WTC11 (cell line): ENCODE results near the gene SLC9A9. TPM values are rescaled to one million over a fixed set of nuclear protein-coding genes. Genes with fewer than 3 reads are reported as not detected.
"Not testable (repeated sequence)": the region's sequence is repeated elsewhere in the genome, so short reads cannot be mapped to it uniquely, and the experiment has no call there.

Source experiments
- ATAC-seq: fragments of 200-7000 bp; cut with Tn5 transposase; 2 replicates; pipeline ENCODE4 v1.10.0; 2021; ENCODE audit warnings: mild to moderate bottlenecking, moderate library complexity
- CTCF ChIA-PET: fragments of 300-600 bp; sonication (Branson Sonifier 250); formaldehyde crosslinking; loops from one replicate; lab custom pipeline; 2021; ENCODE audit warnings: antibody characterized with exemption; lab: Charles Lee
- POLR2A ChIA-PET: fragments of 350-600 bp; sonication (Branson Sonifier 250); formaldehyde crosslinking; loops from one replicate; lab custom pipeline; 2021; ENCODE audit warnings: antibody characterized with exemption; lab: Charles Lee
- DNase-seq: peaks from one replicate; pipeline ENCODE4 v3.0.0; 2021; ENCODE audit warnings: low spot score
- H3K27ac Mint-ChIP-seq: 2 replicates; pipeline ENCODE4 v1.8.0; 2021; ENCODE audit warnings: mixed read lengths
- H3K27me3 Mint-ChIP-seq: 2 replicates; pipeline ENCODE4 v1.8.0; 2021; ENCODE audit warnings: low read depth, mild to moderate bottlenecking, moderate library complexity, mixed read lengths
- H3K36me3 Mint-ChIP-seq: 2 replicates; pipeline ENCODE4 v1.8.0; 2021; ENCODE audit warnings: mixed read lengths
- H3K4me1 Mint-ChIP-seq: 2 replicates; pipeline ENCODE4 v1.8.0; 2022; ENCODE audit warnings: mixed read lengths
- H3K4me3 Mint-ChIP-seq: 2 replicates; pipeline ENCODE4 v1.8.0; 2021; ENCODE audit warnings: mild to moderate bottlenecking, moderate library complexity, mixed read lengths
- H3K9me3 Mint-ChIP-seq: 2 replicates; pipeline ENCODE4 v1.8.0; 2021; ENCODE audit warnings: mixed read lengths
- CREB1 ChIP-seq: sonication (generic); formaldehyde crosslinking; IDR thresholded peaks from 2 replicates; pipeline ENCODE4 v1.8.0; 2023; ENCODE audit warnings: mild to moderate bottlenecking, missing genetic modification reagents
- CTCF ChIP-seq: fragments of 200-600 bp; IDR thresholded peaks from 2 replicates; pipeline ENCODE4 v1.8.0; 2022; ENCODE audit warnings: antibody characterized with exemption
- ELF4 ChIP-seq: sonication (generic); formaldehyde crosslinking; IDR thresholded peaks from 2 replicates; pipeline ENCODE4 v1.8.1; 2022; ENCODE audit warnings: low read depth, mild to moderate bottlenecking, moderate library complexity, missing genetic modification reagents
- FOXJ3 ChIP-seq: sonication (generic); formaldehyde crosslinking; IDR thresholded peaks from 2 replicates; pipeline ENCODE4 v1.9.0; 2021; ENCODE audit warnings: missing genetic modification reagents, mild to moderate bottlenecking, borderline replicate concordance
- FOXK1 ChIP-seq: sonication (generic); formaldehyde crosslinking; IDR thresholded peaks from 2 replicates; pipeline ENCODE4 v1.8.0; 2022; ENCODE audit warnings: mild to moderate bottlenecking, moderate library complexity, missing genetic modification reagents
- GRHL2 ChIP-seq: fragments of 250-450 bp; sonication (Bioruptor Pico); IDR thresholded peaks from 2 replicates; pipeline ENCODE4 v1.8.0; 2022; ENCODE audit warnings: mild to moderate bottlenecking, moderate library complexity; ENCODE audit not compliant: insufficient replicate concordance, severe bottlenecking
- GTF2I ChIP-seq: fragments of 250-450 bp; sonication (Bioruptor Pico); conservative IDR thresholded peaks from 2 replicates; pipeline ENCODE4 v1.4.0; 2021; ENCODE audit warnings: mild to moderate bottlenecking
- MAX ChIP-seq: sonication (generic); formaldehyde crosslinking; IDR thresholded peaks from 2 replicates; pipeline ENCODE4 v1.8.0; 2022; ENCODE audit warnings: mild to moderate bottlenecking, missing genetic modification reagents
- MXD4 ChIP-seq: fragments of 250-450 bp; sonication (Bioruptor Pico); IDR thresholded peaks from 2 replicates; pipeline ENCODE4 v1.8.0; 2021; ENCODE audit warnings: mild to moderate bottlenecking, moderate library complexity, borderline replicate concordance
- NR3C1 ChIP-seq: sonication (generic); formaldehyde crosslinking; conservative IDR thresholded peaks from 2 replicates; pipeline ENCODE4 v1.8.1; 2023; ENCODE audit warnings: low read depth, mild to moderate bottlenecking, missing genetic modification reagents
- OVOL2 ChIP-seq: fragments of 250-450 bp; sonication (Bioruptor Pico); IDR thresholded peaks from 2 replicates; pipeline ENCODE4 v1.9.0; 2021; ENCODE audit warnings: mild to moderate bottlenecking, borderline replicate concordance
- PREB ChIP-seq: sonication (generic); formaldehyde crosslinking; IDR thresholded peaks from 2 replicates; pipeline ENCODE4 v1.8.1; 2022; ENCODE audit warnings: mild to moderate bottlenecking, missing genetic modification reagents, moderate library complexity, borderline replicate concordance
- PRRX2 ChIP-seq: fragments of 250-450 bp; sonication (Bioruptor Pico); IDR thresholded peaks from 2 replicates; pipeline ENCODE4 v1.8.0; 2021; ENCODE audit warnings: mild to moderate bottlenecking
- SOX15 ChIP-seq: fragments of 250-450 bp; sonication (Bioruptor Pico); IDR thresholded peaks from 2 replicates; pipeline ENCODE4 v1.9.0; 2021; ENCODE audit warnings: mild to moderate bottlenecking
- TEAD1 ChIP-seq: sonication (generic); formaldehyde crosslinking; IDR thresholded peaks from 2 replicates; pipeline ENCODE4 v1.8.0; 2022; ENCODE audit warnings: mild to moderate bottlenecking, missing genetic modification reagents
- TEAD4 ChIP-seq: sonication (generic); formaldehyde crosslinking; IDR thresholded peaks from 2 replicates; pipeline ENCODE4 v1.8.0; 2022; ENCODE audit warnings: mild to moderate bottlenecking, missing genetic modification reagents
- ZNF121 ChIP-seq: sonication (generic); formaldehyde crosslinking; IDR thresholded peaks from 2 replicates; pipeline ENCODE4 v1.8.0; 2023; ENCODE audit warnings: missing genetic modification reagents
- ZNF425 ChIP-seq: fragments of 250-450 bp; sonication (Bioruptor Pico); conservative IDR thresholded peaks from 2 replicates; pipeline ENCODE4 v1.9.0; 2021; ENCODE audit warnings: mild to moderate bottlenecking
- total RNA-seq: library from RNA; stranded (reverse); gene quantifications from 3 replicates; pipeline ENCODE4 v1.2.3, GENCODE V29; 2021

The SLC9A9 gene
- total RNA-seq, 1 experiment from 2014 or later, result 1.2 TPM

GRCh38 chr3:143521803-143522202 is 326.5 kb downstream of the SLC9A9 start:
- no peak for ATAC-seq
- ChIA-PET POLR2A (no interaction called here), CTCF (no interaction called here)
- TF ChIP-seq GRHL2 (CRISPR knock-in tag) (no peak), FOXJ3 (CRISPR knock-in tag) (no peak), NR3C1 (CRISPR knock-in tag) (no peak)
- no peaks in the 10 kb centered on the region for H3K36me3 Mint-ChIP-seq
- H3K27ac Mint-ChIP-seq, result no peak overlapping the region
- H3K4me3 Mint-ChIP-seq, result no peak overlapping the region
- peaks cover 15% of the 10 kb centered on the region for H3K9me3 Mint-ChIP-seq
- no peak for DNase-seq
- H3K4me1 Mint-ChIP-seq, result peaks cover 18% of the 10 kb centered on the region
- no peaks in the 10 kb centered on the region for H3K27me3 Mint-ChIP-seq

GRCh38 chr3:143517131-143517530 is 331.1 kb downstream of the SLC9A9 start:
- H3K27me3 Mint-ChIP-seq, H3K36me3 Mint-ChIP-seq, ATAC-seq, H3K9me3 Mint-ChIP-seq, H3K4me3 Mint-ChIP-seq, CTCF ChIA-PET, POLR2A ChIA-PET: not testable (repeated sequence)
- Mint-ChIP-seq H3K4me1 (peaks cover 13% of the 10 kb centered on the region), H3K27ac (peak overlapping the region; percentile 87)
- peak; percentile 41 for DNase-seq
- TF ChIP-seq TEAD4 (CRISPR knock-in tag), result 0 out of 2 replicates have a peak, but pooled peaks have one; percentile 23
- TF ChIP-seq ZNF425 (CRISPR knock-in tag), result 0 out of 2 replicates have a peak, but pooled peaks have one; percentile 38
- peak; percentile 69; the same call in 1 of the 2 replicates for TF ChIP-seq TEAD1

- Mint-ChIP-seq H3K36me3 (no peaks in the 10 kb centered on the region), H3K9me3 (peaks cover 3% of the 10 kb centered on the region; the same call in 1 of the 2 replicates), H3K4me1 (peaks cover 13% of the 10 kb centered on the region)
- DNase-seq, result no peak
- TF ChIP-seq GTF2I, result no peak
- no peak for TF ChIP-seq CREB1 (CRISPR knock-in tag)
- TF ChIP-seq, all 79 proteins: peak for 0
- Mint-ChIP-seq H3K27ac (no peak overlapping the region), H3K4me3 (no peak overlapping the region), H3K27me3 (no peaks in the 10 kb centered on the region)
- ChIA-PET CTCF (interaction anchor here (0.7 kb wide), 2 partner anchors 81 to 129 kb away, joined by 3 read pairs; no protein-coding TSS in a partner anchor), POLR2A (no interaction called here)
- ATAC-seq, result no peak
Measured at GRCh38 chr3:143514874-143515273, 333.4 kb downstream of the SLC9A9 start.

- Mint-ChIP-seq H3K27ac (no peak overlapping the region), H3K36me3 (no peaks in the 10 kb centered on the region), H3K4me3 (no peak overlapping the region), H3K4me1 (peaks cover 13% of the 10 kb centered on the region), H3K27me3 (no peaks in the 10 kb centered on the region), H3K9me3 (peaks cover 3% of the 10 kb centered on the region; the same call in 1 of the 2 replicates)
- CTCF ChIA-PET, result interaction anchor here (0.7 kb wide), 2 partner anchors 80 to 130 kb away, joined by 3 read pairs; no protein-coding TSS in a partner anchor
- ATAC-seq (no peak), DNase-seq (no peak)
- POLR2A ChIA-PET, result no interaction called here
- TF ChIP-seq OVOL2 (CRISPR knock-in tag) (no peak), CTCF (no peak), PRRX2 (no peak)
Measured at GRCh38 chr3:143514109-143514508, 334.2 kb downstream of the SLC9A9 start.

- DNase-seq, result no peak
- Mint-ChIP-seq H3K4me1 (no peaks in the 10 kb centered on the region), H3K27me3 (no peaks in the 10 kb centered on the region), H3K27ac (no peak overlapping the region), H3K36me3 (no peaks in the 10 kb centered on the region), H3K9me3 (no peaks in the 10 kb centered on the region), H3K4me3 (no peak overlapping the region)
- ATAC-seq, result no peak
- ChIA-PET CTCF (no interaction called here), POLR2A (no interaction called here)
- no peak for TF ChIP-seq MAX (CRISPR knock-in tag)
- no peak for TF ChIP-seq FOXK1 (CRISPR knock-in tag)
- no peak for TF ChIP-seq MXD4
- TF ChIP-seq SOX15, result no peak
- no peak for TF ChIP-seq ELF4 (CRISPR knock-in tag)
- no peak for TF ChIP-seq PREB (CRISPR knock-in tag)
- no peak for TF ChIP-seq ZNF121 (CRISPR knock-in tag)
Measured at GRCh38 chr3:143511174-143511879, 336.9 kb downstream of the SLC9A9 start.
